GM19035 (cell line): Measurements from ENCODE around the gene TTLL9.

Experiments used
- ATAC-seq: cut with Tn5 transposase; IDR thresholded peaks from one replicate; pipeline ENCODE4 v1.9.1; 2021; ENCODE audit not compliant: unreplicated experiment

Gene TTLL9

GRCh38 chr20:31857861-31858759 lies 12.3 kb upstream of the TTLL9 start:
- no peak for ATAC-seq

- no peak for ATAC-seq
Measured at GRCh38 chr20:31858760-31859083, 11.7 kb upstream of the TTLL9 start.

- no peak for ATAC-seq
Measured at GRCh38 chr20:31859266-31859997, 11.0 kb upstream of the TTLL9 start.

GRCh38 chr20:31859998-31860380 lies 10.4 kb upstream of the TTLL9 start:
- ATAC-seq: no peak

GRCh38 chr20:31860390-31861134 lies 9.9 kb upstream of the TTLL9 start:
- ATAC-seq: no peak

- no peak for ATAC-seq
Measured at GRCh38 chr20:31861135-31861384, 9.4 kb upstream of the TTLL9 start.

GRCh38 chr20:31861385-31862156 lies 8.9 kb upstream of the TTLL9 start:
- no peak for ATAC-seq

GRCh38 chr20:31862157-31862470 lies 8.3 kb upstream of the TTLL9 start:
- no peak for ATAC-seq

GRCh38 chr20:31862506-31862905 lies 7.9 kb upstream of the TTLL9 start:
- ATAC-seq: no peak

GRCh38 chr20:31863296-31864085 lies 6.9 kb upstream of the TTLL9 start:
- ATAC-seq: no peak

GRCh38 chr20:31864521-31865400 lies 5.7 kb upstream of the TTLL9 start:
- no peak for ATAC-seq

- ATAC-seq: no peak
Measured at GRCh38 chr20:31866221-31866620, 4.2 kb upstream of the TTLL9 start.

GRCh38 chr20:31868853-31869672 lies 1.4 kb upstream of the TTLL9 start:
- ATAC-seq: no peak

- no peak for ATAC-seq
Measured at GRCh38 chr20:31869673-31869941, 827 bp upstream of the TTLL9 start.

- no peak for ATAC-seq
Measured at GRCh38 chr20:31870726-31871617, 538 bp downstream of the TTLL9 start.

- no peak for ATAC-seq
Measured at GRCh38 chr20:31871618-31871954, 1.2 kb downstream of the TTLL9 start.

GRCh38 chr20:31872406-31872805 lies 2.0 kb downstream of the TTLL9 start:
- no peak for ATAC-seq

- no peak for ATAC-seq
Measured at GRCh38 chr20:31875671-31876070, 5.2 kb downstream of the TTLL9 start.
